Endothelial cell (in vitro differentiated cells): ENCODE measurements around the gene TIGD3. TPM values are rescaled to one million over a fixed set of nuclear protein-coding genes. Genes with fewer than 3 reads are reported as not detected.

Experiments
- DNase-seq: peaks from one replicate; pipeline ENCODE4 v3.0.0; 2021; ENCODE audit warnings: low spot score
- H3K27ac Mint-ChIP-seq: one replicate; pipeline ENCODE4 v1.8.0; 2021; ENCODE audit warnings: mixed read lengths, inconsistent platforms; ENCODE audit not compliant: unreplicated experiment
- H3K27me3 Mint-ChIP-seq: one replicate; pipeline ENCODE4 v1.8.0; 2021; ENCODE audit warnings: mild to moderate bottlenecking, moderate library complexity, mixed read lengths, inconsistent platforms; ENCODE audit not compliant: unreplicated experiment
- H3K36me3 Mint-ChIP-seq: one replicate; pipeline ENCODE4 v1.8.0; 2021; ENCODE audit warnings: mild to moderate bottlenecking, low read depth, mixed read lengths, inconsistent platforms; ENCODE audit not compliant: unreplicated experiment
- H3K4me1 Mint-ChIP-seq: one replicate; pipeline ENCODE4 v1.8.0; 2021; ENCODE audit warnings: mild to moderate bottlenecking, mixed read lengths, inconsistent platforms; ENCODE audit not compliant: unreplicated experiment
- H3K4me3 Mint-ChIP-seq: one replicate; pipeline ENCODE4 v1.8.0; 2021; ENCODE audit warnings: mild to moderate bottlenecking, mixed read lengths, inconsistent platforms; ENCODE audit not compliant: unreplicated experiment
- H3K9me3 Mint-ChIP-seq: one replicate; pipeline ENCODE4 v1.8.0; 2021; ENCODE audit warnings: mixed read lengths, inconsistent platforms; ENCODE audit not compliant: unreplicated experiment
- total RNA-seq: library from RNA; stranded (reverse); fragmentation: NEBNext Ultra II Directional; extraction: Animal tissue kit (Norgen Biotek cat#: 25700); gene quantifications from one replicate; pipeline ENCODE4 v1.2.1, GENCODE V29; 2021; ENCODE audit not compliant: unreplicated experiment
- TF ChIP-seq, protein P1 (sequence below): fragments of 200-600 bp; sonication (generic); IDR thresholded peaks from one replicate; pipeline ENCODE4 v1.5.0; 2021; ENCODE audit warnings: antibody characterized with exemption; ENCODE audit not compliant: unreplicated experiment

The TIGD3 gene
- total RNA-seq, 1 donor from 2014 or later, result 0.44 TPM

GRCh38 chr11:65352783-65353182, 1.8 kb upstream of the TIGD3 start:
- DNase-seq, result no peak
- Mint-ChIP-seq H3K4me1 (peaks cover 18% of the 10 kb centered on the region), H3K9me3 (no peaks in the 10 kb centered on the region), H3K27me3 (peaks cover 3% of the 10 kb centered on the region), H3K27ac (no peak overlapping the region), H3K36me3 (peaks cover 25% of the 10 kb centered on the region), H3K4me3 (no peak overlapping the region)
- TF ChIP-seq, protein P1, sequence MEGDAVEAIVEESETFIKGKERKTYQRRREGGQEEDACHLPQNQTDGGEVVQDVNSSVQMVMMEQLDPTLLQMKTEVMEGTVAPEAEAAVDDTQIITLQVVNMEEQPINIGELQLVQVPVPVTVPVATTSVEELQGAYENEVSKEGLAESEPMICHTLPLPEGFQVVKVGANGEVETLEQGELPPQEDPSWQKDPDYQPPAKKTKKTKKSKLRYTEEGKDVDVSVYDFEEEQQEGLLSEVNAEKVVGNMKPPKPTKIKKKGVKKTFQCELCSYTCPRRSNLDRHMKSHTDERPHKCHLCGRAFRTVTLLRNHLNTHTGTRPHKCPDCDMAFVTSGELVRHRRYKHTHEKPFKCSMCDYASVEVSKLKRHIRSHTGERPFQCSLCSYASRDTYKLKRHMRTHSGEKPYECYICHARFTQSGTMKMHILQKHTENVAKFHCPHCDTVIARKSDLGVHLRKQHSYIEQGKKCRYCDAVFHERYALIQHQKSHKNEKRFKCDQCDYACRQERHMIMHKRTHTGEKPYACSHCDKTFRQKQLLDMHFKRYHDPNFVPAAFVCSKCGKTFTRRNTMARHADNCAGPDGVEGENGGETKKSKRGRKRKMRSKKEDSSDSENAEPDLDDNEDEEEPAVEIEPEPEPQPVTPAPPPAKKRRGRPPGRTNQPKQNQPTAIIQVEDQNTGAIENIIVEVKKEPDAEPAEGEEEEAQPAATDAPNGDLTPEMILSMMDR, result no peak

DNA sequence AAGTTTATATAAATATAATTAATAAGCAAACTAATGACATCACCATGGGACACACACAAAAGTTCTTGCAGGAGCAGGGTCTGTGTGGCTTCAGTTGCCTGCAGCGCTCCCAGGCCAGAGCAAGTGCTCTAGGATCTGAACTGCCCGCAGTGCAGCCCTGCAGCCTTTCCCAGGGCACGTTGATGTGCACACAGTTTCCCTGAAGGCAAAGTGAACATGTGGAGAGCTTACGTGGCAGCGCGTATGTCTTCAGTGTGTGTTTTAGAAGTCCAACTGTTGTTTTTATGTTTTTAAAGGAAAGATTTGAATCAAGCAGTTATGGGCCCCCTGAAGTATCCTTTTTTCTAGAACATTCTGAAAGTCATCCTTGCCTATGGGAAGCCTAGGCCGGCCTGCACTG, 1.2 kb upstream of the TIGD3 start:
- peaks cover 28% of the 10 kb centered on the region for H3K36me3 Mint-ChIP-seq
- no peaks in the 10 kb centered on the region for H3K9me3 Mint-ChIP-seq
- H3K4me1 Mint-ChIP-seq, result peaks cover 20% of the 10 kb centered on the region
- H3K4me3 Mint-ChIP-seq, result peak overlapping the region; percentile 87
- DNase-seq, result no peak
- peaks cover 7% of the 10 kb centered on the region for H3K27me3 Mint-ChIP-seq
- TF ChIP-seq, protein P1, result no peak
- H3K27ac Mint-ChIP-seq, result peak overlapping the region; percentile 55

- TF ChIP-seq, protein P1, result no peak
- Mint-ChIP-seq H3K4me3 (peak overlapping the region; percentile 87), H3K27ac (peak overlapping the region; percentile 55), H3K4me1 (peaks cover 20% of the 10 kb centered on the region), H3K27me3 (peaks cover 8% of the 10 kb centered on the region), H3K36me3 (peaks cover 24% of the 10 kb centered on the region), H3K9me3 (no peaks in the 10 kb centered on the region)
- no peak for DNase-seq
These were observed 669 bp upstream of the TIGD3 start for GRCh38 chr11:65353900-65354264.

GRCh38 chr11:65355013-65355775, 643 bp downstream of the TIGD3 start:
- TF ChIP-seq, protein P1, result no peak
- H3K27ac Mint-ChIP-seq, result no peak overlapping the region

DNA sequence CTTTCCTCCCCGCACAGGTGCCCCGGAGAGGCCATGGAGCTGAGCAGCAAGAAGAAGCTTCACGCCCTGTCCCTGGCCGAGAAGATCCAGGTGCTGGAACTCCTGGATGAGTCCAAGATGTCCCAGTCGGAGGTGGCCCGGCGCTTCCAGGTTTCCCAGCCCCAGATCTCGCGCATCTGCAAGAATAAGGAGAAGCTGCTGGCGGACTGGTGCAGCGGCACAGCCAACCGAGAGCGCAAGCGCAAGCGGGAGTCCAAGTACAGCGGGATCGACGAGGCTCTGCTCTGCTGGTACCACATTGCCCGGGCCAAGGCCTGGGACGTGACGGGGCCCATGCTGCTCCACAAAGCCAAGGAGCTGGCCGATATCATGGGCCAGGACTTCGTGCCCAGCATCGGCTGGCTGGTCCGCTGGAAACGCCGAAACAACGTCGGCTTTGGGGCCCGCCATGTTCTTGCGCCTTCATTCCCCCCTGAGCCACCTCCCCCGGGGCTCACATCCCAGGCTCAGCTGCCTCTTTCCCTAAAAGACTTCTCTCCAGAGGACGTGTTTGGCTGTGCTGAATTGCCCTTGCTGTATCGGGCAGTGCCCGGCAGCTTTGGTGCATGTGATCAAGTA, 1.3 kb downstream of the TIGD3 start:
- no peak overlapping the region for H3K27ac Mint-ChIP-seq
- peaks cover 20% of the 10 kb centered on the region for H3K4me1 Mint-ChIP-seq
- H3K9me3 Mint-ChIP-seq, result no peaks in the 10 kb centered on the region
- TF ChIP-seq, protein P1, result no peak
- peak; percentile 33 for DNase-seq
- H3K27me3 Mint-ChIP-seq, result peaks cover 8% of the 10 kb centered on the region
- H3K4me3 Mint-ChIP-seq, result peak overlapping the region; percentile 85
- peaks cover 20% of the 10 kb centered on the region for H3K36me3 Mint-ChIP-seq

More at GRCh38 chr11:65355013-65355775, 643 bp downstream of the TIGD3 start:
- H3K4me3 Mint-ChIP-seq, result peak overlapping the region; percentile 85
- H3K36me3 Mint-ChIP-seq, result peaks cover 20% of the 10 kb centered on the region
- peaks cover 20% of the 10 kb centered on the region for H3K4me1 Mint-ChIP-seq
- H3K9me3 Mint-ChIP-seq, result no peaks in the 10 kb centered on the region
- no peak for DNase-seq
- H3K27me3 Mint-ChIP-seq, result peaks cover 8% of the 10 kb centered on the region
